HL-60 (cell line): ENCODE data around the gene KCNN4.

Experiments used
- DNase-seq, 2 experiments: peaks; one replicate each; pipeline ENCODE4 v3.0.0-alpha.2; 2010 to 2020; ENCODE audit warnings: low read depth in 1 of 2, low spot score in 1 of 2
- H3K27ac ChIP-seq: fragments of 250-450 bp; sonication (Bioruptor Pico); replicated peaks from 2 replicates; pipeline ENCODE4 v1.5.1; 2020; ENCODE audit warnings: mild to moderate bottlenecking, moderate library complexity
- H3K27me3 ChIP-seq: fragments of 250-450 bp; sonication (Bioruptor Pico); 2 replicates; pipeline ENCODE4 v1.5.1; 2021; ENCODE audit warnings: mild to moderate bottlenecking, moderate library complexity; ENCODE audit not compliant: insufficient read depth, poor library complexity, severe bottlenecking
- H3K4me3 ChIP-seq: replicated peaks from 2 replicates; pipeline ENCODE4 v1.5.1; 2011; ENCODE audit warnings: mild to moderate bottlenecking, control low read depth, low read length; ENCODE audit not compliant: insufficient read depth
- GABPA ChIP-seq: IDR thresholded peaks from 2 replicates; pipeline ENCODE4 v1.6.1; 2012; ENCODE audit warnings: low read depth
- POLR2AphosphoS5 ChIP-seq: IDR thresholded peaks from 2 replicates; pipeline ENCODE4 v1.6.1; 2012; ENCODE audit warnings: low read depth
- REST ChIP-seq: IDR thresholded peaks from 2 replicates; pipeline ENCODE4 v1.6.1; 2012; ENCODE audit warnings: low read depth; ENCODE audit not compliant: insufficient replicate concordance
- SPI1 ChIP-seq: IDR thresholded peaks from 2 replicates; pipeline ENCODE4 v1.6.1; 2012; ENCODE audit warnings: low read depth, mild to moderate bottlenecking, borderline replicate concordance
- TF ChIP-seq, protein P1 (sequence below): IDR thresholded peaks from one replicate; pipeline ENCODE4 v1.5.1; 2011; ENCODE audit warnings: low read length, control low read depth, inconsistent platforms; ENCODE audit not compliant: insufficient read depth

The KCNN4 gene

GRCh38 chr19:43812688-43813087, 31.9 kb upstream of the KCNN4 start:
- DNase-seq = no peak
- TF ChIP-seq SPI1 (no peak), GABPA (no peak), REST (no peak), POLR2AphosphoS5 (no peak)
- TF ChIP-seq, protein P1, sequence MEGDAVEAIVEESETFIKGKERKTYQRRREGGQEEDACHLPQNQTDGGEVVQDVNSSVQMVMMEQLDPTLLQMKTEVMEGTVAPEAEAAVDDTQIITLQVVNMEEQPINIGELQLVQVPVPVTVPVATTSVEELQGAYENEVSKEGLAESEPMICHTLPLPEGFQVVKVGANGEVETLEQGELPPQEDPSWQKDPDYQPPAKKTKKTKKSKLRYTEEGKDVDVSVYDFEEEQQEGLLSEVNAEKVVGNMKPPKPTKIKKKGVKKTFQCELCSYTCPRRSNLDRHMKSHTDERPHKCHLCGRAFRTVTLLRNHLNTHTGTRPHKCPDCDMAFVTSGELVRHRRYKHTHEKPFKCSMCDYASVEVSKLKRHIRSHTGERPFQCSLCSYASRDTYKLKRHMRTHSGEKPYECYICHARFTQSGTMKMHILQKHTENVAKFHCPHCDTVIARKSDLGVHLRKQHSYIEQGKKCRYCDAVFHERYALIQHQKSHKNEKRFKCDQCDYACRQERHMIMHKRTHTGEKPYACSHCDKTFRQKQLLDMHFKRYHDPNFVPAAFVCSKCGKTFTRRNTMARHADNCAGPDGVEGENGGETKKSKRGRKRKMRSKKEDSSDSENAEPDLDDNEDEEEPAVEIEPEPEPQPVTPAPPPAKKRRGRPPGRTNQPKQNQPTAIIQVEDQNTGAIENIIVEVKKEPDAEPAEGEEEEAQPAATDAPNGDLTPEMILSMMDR = no peak
- Histone ChIP-seq H3K27me3 (no peaks in the 10 kb centered on the region), H3K4me3 (no peak overlapping the region), H3K27ac (no peak overlapping the region)

- TF ChIP-seq GABPA (no peak), SPI1 (no peak), REST (no peak)
- TF ChIP-seq, protein P1 = no peak
- H3K27me3 ChIP-seq = no peaks in the 10 kb centered on the region
- DNase-seq = no peak
- no peak overlapping the region for H3K27ac ChIP-seq
- H3K4me3 ChIP-seq = no peak overlapping the region
These were observed 31.5 kb upstream of the KCNN4 start for GRCh38 chr19:43812259-43812658.

DNA sequence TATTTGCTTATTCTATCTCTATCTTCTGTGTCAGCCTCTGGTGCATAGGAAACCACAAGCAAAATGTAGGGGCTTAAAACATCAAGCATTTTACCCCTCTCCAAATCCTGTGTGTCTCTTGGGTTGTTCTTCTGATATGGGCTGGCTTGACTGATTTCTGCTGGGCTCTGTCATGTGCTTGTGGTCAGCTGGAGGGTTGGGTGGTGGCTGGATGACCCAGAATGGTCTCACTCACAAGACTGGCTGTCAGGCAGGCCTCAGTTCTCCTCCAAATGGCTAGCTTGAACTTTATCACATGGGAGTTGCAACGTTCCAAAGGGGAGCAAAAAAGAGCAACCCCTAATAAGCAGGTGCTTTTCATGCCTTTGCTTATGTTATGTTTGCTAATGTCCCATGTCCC, 31.1 kb upstream of the KCNN4 start:
- H3K27ac ChIP-seq = no peak overlapping the region
- no peak for DNase-seq
- TF ChIP-seq, protein P1 = no peak
- TF ChIP-seq SPI1 (no peak), GABPA (no peak), POLR2AphosphoS5 (no peak), REST (no peak)

More for the DNA sequence above, 31.1 kb upstream of the KCNN4 start:
- Histone ChIP-seq H3K27me3 (no peaks in the 10 kb centered on the region), H3K4me3 (no peak overlapping the region)
